K562 (cell line): Measurements from ENCODE around the gene HES4. TPM values are rescaled to one million over a fixed set of nuclear protein-coding genes. Genes with fewer than 3 reads are reported as not detected.

ENCODE experiments used
- ATF1 ChIP-seq, 2 experiments: fragments of 450-650 bp in 1 of 2; IDR thresholded peaks; 2 replicates each; pipeline ENCODE4 v1.6.1; 2016; ENCODE audit warnings: missing compliant biosample characterization in 1 of 2, missing genetic modification characterization in 1 of 2
- ETS2 ChIP-seq: IDR thresholded peaks from 2 replicates; pipeline ENCODE4 v1.6.1; 2016; ENCODE audit warnings: borderline replicate concordance, missing genetic modification characterization, mild to moderate bottlenecking, moderate library complexity, missing compliant biosample characterization; ENCODE audit not compliant: poor library complexity, severe bottlenecking
- HEY1 ChIP-seq: fragments of 250-450 bp; sonication (Bioruptor Pico); IDR thresholded peaks from 2 replicates; pipeline ENCODE4 v1.5.0; 2020; ENCODE audit warnings: mild to moderate bottlenecking, moderate library complexity, borderline replicate concordance
- HNRNPK ChIP-seq: fragments of 200-400 bp; formaldehyde crosslinking; IDR thresholded peaks from one replicate; pipeline ENCODE4 v1.6.1; 2018; ENCODE audit warnings: mild to moderate bottlenecking, low read depth, low read length; ENCODE audit not compliant: poor library complexity, severe bottlenecking
- L3MBTL2 ChIP-seq: fragments of 450-650 bp; IDR thresholded peaks from 2 replicates; pipeline ENCODE4 v1.6.1; 2016; ENCODE audit warnings: mild to moderate bottlenecking, moderate library complexity
- NFIC ChIP-seq: fragments of 450-650 bp; IDR thresholded peaks from 2 replicates; pipeline ENCODE4 v1.6.1; 2017; ENCODE audit warnings: mild to moderate bottlenecking, inconsistent platforms
- SMAD3 ChIP-seq: fragments of 450-650 bp; formaldehyde crosslinking; conservative IDR thresholded peaks from 2 replicates; pipeline ENCODE4 v1.4.0; 2020; ENCODE audit warnings: mild to moderate bottlenecking
- STAT5A ChIP-seq: IDR thresholded peaks from 2 replicates; pipeline ENCODE4 v1.6.1; 2012; ENCODE audit warnings: low read length, inconsistent platforms, borderline replicate concordance
- TAF1 ChIP-seq: IDR thresholded peaks from 2 replicates; pipeline ENCODE4 v1.6.1; 2011; ENCODE audit warnings: mild to moderate bottlenecking, low read length, moderate library complexity; ENCODE audit not compliant: insufficient read depth, control insufficient read depth, severe bottlenecking; ENCODE audit errors: extremely low read depth
- TAF15 ChIP-seq: fragments of 200-400 bp; formaldehyde crosslinking; IDR thresholded peaks from 2 replicates; pipeline ENCODE4 v1.6.1; 2017; ENCODE audit warnings: mild to moderate bottlenecking, low read depth, low read length, moderate library complexity
- TGIF2 ChIP-seq: sonication (generic); formaldehyde crosslinking; IDR thresholded peaks from 2 replicates; pipeline ENCODE4 v1.8.1; 2022; ENCODE audit warnings: mild to moderate bottlenecking, missing genetic modification reagents, moderate library complexity
- ZFP1 ChIP-seq: fragments of 450-650 bp; formaldehyde crosslinking; IDR thresholded peaks from 2 replicates; pipeline ENCODE4 v1.4.0; 2020; ENCODE audit warnings: mild to moderate bottlenecking, mixed read lengths
- ZNF121 ChIP-seq: sonication (generic); formaldehyde crosslinking; conservative IDR thresholded peaks from 2 replicates; pipeline ENCODE4 v1.8.0; 2022; ENCODE audit warnings: missing genetic modification reagents
- ZNF197 ChIP-seq: fragments of 200-800 bp; sonication (Bioruptor generic); IDR thresholded peaks from 2 replicates; pipeline ENCODE4 v1.6.1; 2016; ENCODE audit warnings: low read depth, missing genetic modification characterization, missing compliant biosample characterization
- ZNF232 ChIP-seq: sonication (generic); formaldehyde crosslinking; IDR thresholded peaks from 2 replicates; pipeline ENCODE4 v1.8.0; 2022; ENCODE audit warnings: mild to moderate bottlenecking, missing genetic modification reagents
- polyA plus RNA-seq, 8 experiments: library from polyadenylated mRNA; depleted of rRNA in 4 of 8; stranded (reverse) in 5 of 8; unstranded in 3 of 8; fragments of >200 nt; fragmentation: Nextera tagmentation in 2 of 8; fragmentation: Illumina TruSeq in 1 of 8; extraction: Ambion mirVana in 2 of 8; extraction: Trizol in 1 of 8; gene quantifications; 2 replicates each; pipeline versions ENCODE4 v1.2.1 to v1.2.3, GENCODE V29; 2011 to 2014; ENCODE audit warnings: inconsistent platforms in 1 of 8, missing spikeins in 1 of 8
- total RNA-seq, 7 experiments: library from RNA; depleted of rRNA in 6 of 7; stranded (reverse); fragments of >200 nt in 6 of 7; fragmentation: Illumina TruSeq in 2 of 7; extraction: Trizol in 2 of 7; gene quantifications; 2 replicates each; pipeline versions ENCODE4 v1.2.1 to v1.2.3, GENCODE V29; 2011 to 2021; ENCODE audit warnings: low replicate concordance in 1 of 7
- TF ChIP-seq, protein P1 (sequence below): IDR thresholded peaks from 3 replicates; pipeline ENCODE4 v1.6.1; 2011; ENCODE audit warnings: borderline replicate concordance, mild to moderate bottlenecking, moderate library complexity; ENCODE audit not compliant: insufficient read length; ENCODE audit errors: extremely low read depth
- TF ChIP-seq, protein P2 (sequence below): fragments of 250-450 bp; sonication (Bioruptor Pico); IDR thresholded peaks from 2 replicates; pipeline ENCODE4 v1.5.0; 2021; ENCODE audit warnings: mild to moderate bottlenecking, borderline replicate concordance
- TF ChIP-seq, protein P3 (sequence below): fragments of 200-400 bp; formaldehyde crosslinking; IDR thresholded peaks from 2 replicates; pipeline ENCODE4 v1.6.1; 2017; ENCODE audit warnings: mild to moderate bottlenecking, low read depth, low read length, moderate library complexity

HES4 gene
- total and polyA plus RNA-seq, 9 of the 15 experiments (the other 6 are each of a cell fraction or from before 2014, with no cell fraction given): 0.21 to 43.7 (median 5.3) TPM; not detected in 2

- no peak for TF ChIP-seq ETS2 (tag)
- peak; percentile 96 for TF ChIP-seq ATF1 (CRISPR knock-in tag; IDR thresholded peaks at IDR 0.05)
- TF ChIP-seq ATF1 (tag; IDR thresholded peaks at IDR 0.05): peak; percentile 100
- no peak for TF ChIP-seq TAF1
- TF ChIP-seq ZNF121 (CRISPR knock-in tag): no peak; the same call in 1 of the 2 replicates
- no peak for TF ChIP-seq HEY1
- peak; percentile 26; the same call in 1 of the 2 replicates for TF ChIP-seq TGIF2 (CRISPR knock-in tag)
- TF ChIP-seq STAT5A: no peak
- no peak for TF ChIP-seq SMAD3 (CRISPR knock-in tag)
- peak; percentile 99 for TF ChIP-seq L3MBTL2
- TF ChIP-seq, protein P1, sequence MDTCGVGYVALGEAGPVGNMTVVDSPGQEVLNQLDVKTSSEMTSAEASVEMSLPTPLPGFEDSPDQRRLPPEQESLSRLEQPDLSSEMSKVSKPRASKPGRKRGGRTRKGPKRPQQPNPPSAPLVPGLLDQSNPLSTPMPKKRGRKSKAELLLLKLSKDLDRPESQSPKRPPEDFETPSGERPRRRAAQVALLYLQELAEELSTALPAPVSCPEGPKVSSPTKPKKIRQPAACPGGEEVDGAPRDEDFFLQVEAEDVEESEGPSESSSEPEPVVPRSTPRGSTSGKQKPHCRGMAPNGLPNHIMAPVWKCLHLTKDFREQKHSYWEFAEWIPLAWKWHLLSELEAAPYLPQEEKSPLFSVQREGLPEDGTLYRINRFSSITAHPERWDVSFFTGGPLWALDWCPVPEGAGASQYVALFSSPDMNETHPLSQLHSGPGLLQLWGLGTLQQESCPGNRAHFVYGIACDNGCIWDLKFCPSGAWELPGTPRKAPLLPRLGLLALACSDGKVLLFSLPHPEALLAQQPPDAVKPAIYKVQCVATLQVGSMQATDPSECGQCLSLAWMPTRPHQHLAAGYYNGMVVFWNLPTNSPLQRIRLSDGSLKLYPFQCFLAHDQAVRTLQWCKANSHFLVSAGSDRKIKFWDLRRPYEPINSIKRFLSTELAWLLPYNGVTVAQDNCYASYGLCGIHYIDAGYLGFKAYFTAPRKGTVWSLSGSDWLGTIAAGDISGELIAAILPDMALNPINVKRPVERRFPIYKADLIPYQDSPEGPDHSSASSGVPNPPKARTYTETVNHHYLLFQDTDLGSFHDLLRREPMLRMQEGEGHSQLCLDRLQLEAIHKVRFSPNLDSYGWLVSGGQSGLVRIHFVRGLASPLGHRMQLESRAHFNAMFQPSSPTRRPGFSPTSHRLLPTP: no peak
- no peak for TF ChIP-seq HNRNPK
- 0 out of 2 replicates have a peak, but pooled peaks have one; percentile 54 for TF ChIP-seq ZNF197
- TF ChIP-seq ZNF232 (CRISPR knock-in tag): peak; percentile 87; the same call in 1 of the 2 replicates
- no peak for TF ChIP-seq TAF15
- TF ChIP-seq, protein P2, sequence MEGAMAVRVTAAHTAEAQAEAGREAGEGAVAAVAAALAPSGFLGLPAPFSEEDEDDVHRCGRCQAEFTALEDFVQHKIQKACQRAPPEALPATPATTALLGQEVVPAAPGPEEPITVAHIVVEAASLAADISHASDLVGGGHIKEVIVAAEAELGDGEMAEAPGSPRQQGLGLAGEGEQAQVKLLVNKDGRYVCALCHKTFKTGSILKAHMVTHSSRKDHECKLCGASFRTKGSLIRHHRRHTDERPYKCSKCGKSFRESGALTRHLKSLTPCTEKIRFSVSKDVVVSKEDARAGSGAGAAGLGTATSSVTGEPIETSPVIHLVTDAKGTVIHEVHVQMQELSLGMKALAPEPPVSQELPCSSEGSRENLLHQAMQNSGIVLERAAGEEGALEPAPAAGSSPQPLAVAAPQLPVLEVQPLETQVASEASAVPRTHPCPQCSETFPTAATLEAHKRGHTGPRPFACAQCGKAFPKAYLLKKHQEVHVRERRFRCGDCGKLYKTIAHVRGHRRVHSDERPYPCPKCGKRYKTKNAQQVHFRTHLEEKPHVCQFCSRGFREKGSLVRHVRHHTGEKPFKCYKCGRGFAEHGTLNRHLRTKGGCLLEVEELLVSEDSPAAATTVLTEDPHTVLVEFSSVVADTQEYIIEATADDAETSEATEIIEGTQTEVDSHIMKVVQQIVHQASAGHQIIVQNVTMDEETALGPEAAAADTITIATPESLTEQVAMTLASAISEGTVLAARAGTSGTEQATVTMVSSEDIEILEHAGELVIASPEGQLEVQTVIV (CRISPR knock-in tag): no peak
- TF ChIP-seq, protein P3, sequence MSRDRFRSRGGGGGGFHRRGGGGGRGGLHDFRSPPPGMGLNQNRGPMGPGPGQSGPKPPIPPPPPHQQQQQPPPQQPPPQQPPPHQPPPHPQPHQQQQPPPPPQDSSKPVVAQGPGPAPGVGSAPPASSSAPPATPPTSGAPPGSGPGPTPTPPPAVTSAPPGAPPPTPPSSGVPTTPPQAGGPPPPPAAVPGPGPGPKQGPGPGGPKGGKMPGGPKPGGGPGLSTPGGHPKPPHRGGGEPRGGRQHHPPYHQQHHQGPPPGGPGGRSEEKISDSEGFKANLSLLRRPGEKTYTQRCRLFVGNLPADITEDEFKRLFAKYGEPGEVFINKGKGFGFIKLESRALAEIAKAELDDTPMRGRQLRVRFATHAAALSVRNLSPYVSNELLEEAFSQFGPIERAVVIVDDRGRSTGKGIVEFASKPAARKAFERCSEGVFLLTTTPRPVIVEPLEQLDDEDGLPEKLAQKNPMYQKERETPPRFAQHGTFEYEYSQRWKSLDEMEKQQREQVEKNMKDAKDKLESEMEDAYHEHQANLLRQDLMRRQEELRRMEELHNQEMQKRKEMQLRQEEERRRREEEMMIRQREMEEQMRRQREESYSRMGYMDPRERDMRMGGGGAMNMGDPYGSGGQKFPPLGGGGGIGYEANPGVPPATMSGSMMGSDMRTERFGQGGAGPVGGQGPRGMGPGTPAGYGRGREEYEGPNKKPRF: no peak
- no peak for TF ChIP-seq ZFP1
- TF ChIP-seq NFIC: peak; percentile 56
Observed at GRCh38 chr1:1000357-1001056, 610 bp upstream of the HES4 start (continued).
